Gastroesophageal sphincter (tissue), 3 donors: Measurements from ENCODE around the gene ZNF385B.

ENCODE experiments used
- POLR2A ChIP-seq, 2 donors: fragments of 450-650 bp; IDR thresholded peaks; one replicate each; pipeline ENCODE4 v1.6.1; 2017; ENCODE audit warnings: antibody characterized with exemption in 2 of 2, mild to moderate bottlenecking in 2 of 2, moderate library complexity in 1 of 2
- TF ChIP-seq, protein P1 (sequence below), 4 experiments: fragments of 200-600 bp in 2 of 4; fragments of 450-650 bp in 2 of 4; sonication (generic) in 1 of 4; IDR thresholded peaks; one replicate each; pipeline ENCODE4 v1.5.1; 2017 to 2019; ENCODE audit warnings: antibody characterized with exemption in 4 of 4, mild to moderate bottlenecking in 2 of 4, moderate library complexity in 2 of 4

DNA sequence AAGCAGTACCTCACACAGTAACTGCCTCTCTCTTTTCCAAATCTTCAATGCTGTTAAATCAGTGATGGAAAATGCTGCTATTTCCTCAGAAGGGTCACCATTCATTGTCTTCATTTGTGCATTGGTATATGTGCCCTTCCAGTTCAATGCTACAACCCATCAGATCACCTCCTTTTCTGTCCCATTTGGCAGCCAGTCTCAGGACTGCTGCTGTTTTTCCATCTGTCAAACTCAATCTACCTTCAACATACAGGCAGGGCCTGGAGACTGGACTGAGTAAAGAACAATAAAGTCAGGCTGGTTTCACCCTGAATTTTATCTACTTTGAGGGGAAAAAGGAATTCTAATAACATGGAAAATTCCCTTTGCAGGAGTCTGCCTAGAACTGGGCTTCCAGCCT is 17.9 kb downstream of the ZNF385B start:
- TF ChIP-seq, protein P1, sequence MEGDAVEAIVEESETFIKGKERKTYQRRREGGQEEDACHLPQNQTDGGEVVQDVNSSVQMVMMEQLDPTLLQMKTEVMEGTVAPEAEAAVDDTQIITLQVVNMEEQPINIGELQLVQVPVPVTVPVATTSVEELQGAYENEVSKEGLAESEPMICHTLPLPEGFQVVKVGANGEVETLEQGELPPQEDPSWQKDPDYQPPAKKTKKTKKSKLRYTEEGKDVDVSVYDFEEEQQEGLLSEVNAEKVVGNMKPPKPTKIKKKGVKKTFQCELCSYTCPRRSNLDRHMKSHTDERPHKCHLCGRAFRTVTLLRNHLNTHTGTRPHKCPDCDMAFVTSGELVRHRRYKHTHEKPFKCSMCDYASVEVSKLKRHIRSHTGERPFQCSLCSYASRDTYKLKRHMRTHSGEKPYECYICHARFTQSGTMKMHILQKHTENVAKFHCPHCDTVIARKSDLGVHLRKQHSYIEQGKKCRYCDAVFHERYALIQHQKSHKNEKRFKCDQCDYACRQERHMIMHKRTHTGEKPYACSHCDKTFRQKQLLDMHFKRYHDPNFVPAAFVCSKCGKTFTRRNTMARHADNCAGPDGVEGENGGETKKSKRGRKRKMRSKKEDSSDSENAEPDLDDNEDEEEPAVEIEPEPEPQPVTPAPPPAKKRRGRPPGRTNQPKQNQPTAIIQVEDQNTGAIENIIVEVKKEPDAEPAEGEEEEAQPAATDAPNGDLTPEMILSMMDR (IDR thresholded peaks at IDR 0.05) = no peak
- no peak for TF ChIP-seq POLR2A (IDR thresholded peaks at IDR 0.05)
